ENCODE measurements around the gene BRD2.

DNA sequence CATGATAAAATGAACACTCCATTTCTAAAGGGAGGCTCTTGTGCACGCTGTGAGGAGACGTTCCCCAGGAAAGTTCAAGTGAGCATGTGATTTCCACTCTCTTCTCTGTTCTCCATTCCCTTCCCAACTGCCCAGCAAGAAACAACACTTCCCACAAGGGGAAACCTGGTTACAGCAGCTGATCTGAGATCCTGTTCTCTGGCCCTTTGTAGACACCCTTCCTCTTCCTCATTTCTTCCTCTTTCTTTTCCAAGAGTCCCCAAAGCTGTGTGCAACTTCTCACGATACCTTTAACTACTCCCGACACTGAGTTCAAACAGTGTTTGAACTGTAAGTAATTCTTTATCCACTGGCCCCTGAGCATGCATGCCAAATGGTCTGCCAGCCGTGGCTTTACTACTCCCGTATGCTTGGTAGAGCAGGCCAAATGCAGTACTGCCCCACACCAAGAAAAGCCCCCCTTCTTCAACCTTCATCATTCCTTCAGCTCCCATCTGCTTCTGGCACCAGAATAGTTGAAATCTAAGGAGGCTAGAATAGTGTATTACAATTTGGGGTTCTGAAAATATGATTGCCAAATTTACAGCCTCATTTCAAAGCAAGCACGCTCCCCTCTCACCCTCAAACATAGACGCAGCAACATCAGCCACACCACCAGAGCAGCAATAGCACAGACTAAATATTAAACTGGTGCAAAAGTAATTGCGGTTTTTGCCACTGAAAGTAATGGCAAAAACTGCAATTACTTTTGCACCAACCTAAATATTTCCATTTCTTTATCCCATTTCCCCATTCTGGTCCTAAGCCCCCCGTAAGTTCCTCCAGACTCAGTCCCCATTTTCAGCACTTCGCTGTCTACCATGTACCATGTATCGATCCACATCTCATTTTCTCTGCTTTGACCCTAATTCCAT lies 31.9 kb upstream of the BRD2 start:
- no peak for TF ChIP-seq GABPA (IDR thresholded peaks at IDR 0.05; ENCODE audit: low read depth)
- TF ChIP-seq, protein P1, sequence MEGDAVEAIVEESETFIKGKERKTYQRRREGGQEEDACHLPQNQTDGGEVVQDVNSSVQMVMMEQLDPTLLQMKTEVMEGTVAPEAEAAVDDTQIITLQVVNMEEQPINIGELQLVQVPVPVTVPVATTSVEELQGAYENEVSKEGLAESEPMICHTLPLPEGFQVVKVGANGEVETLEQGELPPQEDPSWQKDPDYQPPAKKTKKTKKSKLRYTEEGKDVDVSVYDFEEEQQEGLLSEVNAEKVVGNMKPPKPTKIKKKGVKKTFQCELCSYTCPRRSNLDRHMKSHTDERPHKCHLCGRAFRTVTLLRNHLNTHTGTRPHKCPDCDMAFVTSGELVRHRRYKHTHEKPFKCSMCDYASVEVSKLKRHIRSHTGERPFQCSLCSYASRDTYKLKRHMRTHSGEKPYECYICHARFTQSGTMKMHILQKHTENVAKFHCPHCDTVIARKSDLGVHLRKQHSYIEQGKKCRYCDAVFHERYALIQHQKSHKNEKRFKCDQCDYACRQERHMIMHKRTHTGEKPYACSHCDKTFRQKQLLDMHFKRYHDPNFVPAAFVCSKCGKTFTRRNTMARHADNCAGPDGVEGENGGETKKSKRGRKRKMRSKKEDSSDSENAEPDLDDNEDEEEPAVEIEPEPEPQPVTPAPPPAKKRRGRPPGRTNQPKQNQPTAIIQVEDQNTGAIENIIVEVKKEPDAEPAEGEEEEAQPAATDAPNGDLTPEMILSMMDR (IDR thresholded peaks at IDR 0.05; ENCODE audit: insufficient read depth, low read length): no peak

Data from HL-60 (cell line).